Breast epithelium (tissue), 3 donors: Measurements from ENCODE around the gene ZFAND2A.

Source experiments
- POLR2A ChIP-seq: fragments of 450-650 bp; IDR thresholded peaks from one replicate; pipeline ENCODE4 v1.6.1; 2016; ENCODE audit warnings: antibody characterized with exemption, mild to moderate bottlenecking, moderate library complexity
- TF ChIP-seq, protein P1 (sequence below), 3 donors: fragments of 450-650 bp; IDR thresholded peaks; one replicate each; pipeline ENCODE4 v1.5.1; 2016 to 2017; ENCODE audit warnings: antibody characterized with exemption in 3 of 3, mild to moderate bottlenecking in 3 of 3, moderate library complexity in 3 of 3

DNA sequence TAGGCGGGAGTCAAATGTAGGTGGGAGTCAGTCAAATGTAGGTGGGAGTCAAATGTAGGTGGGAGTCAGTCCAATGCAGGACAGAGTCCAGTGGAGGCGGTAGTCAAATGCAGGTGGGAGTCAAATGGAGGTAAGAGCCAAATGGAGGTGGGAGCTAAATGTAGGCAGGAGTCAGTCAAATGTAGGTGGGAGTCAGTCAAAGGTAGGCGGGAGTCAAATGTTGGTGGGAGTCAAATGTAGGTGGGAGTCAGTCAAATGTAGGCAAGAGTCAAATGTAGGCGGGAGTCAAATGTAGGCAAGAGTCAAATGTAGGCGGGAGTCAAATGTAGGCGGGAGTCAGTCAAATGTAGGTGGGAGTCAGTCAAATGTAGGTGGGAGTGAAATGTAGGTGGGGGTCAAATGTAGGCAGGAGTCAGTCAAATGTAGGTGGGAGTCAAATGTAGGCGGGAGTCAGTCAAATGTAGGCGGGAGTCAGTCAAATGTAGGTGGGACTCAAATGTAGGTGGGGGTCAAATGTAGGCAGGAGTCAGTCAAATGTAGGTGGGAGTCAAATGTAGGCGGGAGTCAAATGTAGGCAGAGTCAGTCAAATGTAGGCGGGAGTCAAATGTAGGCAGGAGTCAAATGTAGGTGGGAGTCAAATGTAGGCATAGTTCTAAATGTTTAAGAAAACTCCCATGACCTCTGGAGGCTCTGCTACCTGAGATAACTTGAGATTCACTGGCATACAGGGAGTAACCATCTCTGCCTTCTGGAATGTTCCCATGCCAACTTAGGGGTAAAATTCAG lies 30.2 kb upstream of the ZFAND2A start:
- no peak for TF ChIP-seq POLR2A
- TF ChIP-seq, protein P1, sequence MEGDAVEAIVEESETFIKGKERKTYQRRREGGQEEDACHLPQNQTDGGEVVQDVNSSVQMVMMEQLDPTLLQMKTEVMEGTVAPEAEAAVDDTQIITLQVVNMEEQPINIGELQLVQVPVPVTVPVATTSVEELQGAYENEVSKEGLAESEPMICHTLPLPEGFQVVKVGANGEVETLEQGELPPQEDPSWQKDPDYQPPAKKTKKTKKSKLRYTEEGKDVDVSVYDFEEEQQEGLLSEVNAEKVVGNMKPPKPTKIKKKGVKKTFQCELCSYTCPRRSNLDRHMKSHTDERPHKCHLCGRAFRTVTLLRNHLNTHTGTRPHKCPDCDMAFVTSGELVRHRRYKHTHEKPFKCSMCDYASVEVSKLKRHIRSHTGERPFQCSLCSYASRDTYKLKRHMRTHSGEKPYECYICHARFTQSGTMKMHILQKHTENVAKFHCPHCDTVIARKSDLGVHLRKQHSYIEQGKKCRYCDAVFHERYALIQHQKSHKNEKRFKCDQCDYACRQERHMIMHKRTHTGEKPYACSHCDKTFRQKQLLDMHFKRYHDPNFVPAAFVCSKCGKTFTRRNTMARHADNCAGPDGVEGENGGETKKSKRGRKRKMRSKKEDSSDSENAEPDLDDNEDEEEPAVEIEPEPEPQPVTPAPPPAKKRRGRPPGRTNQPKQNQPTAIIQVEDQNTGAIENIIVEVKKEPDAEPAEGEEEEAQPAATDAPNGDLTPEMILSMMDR (IDR thresholded peaks at IDR 0.05): no peak
